ENCODE measurements around the gene SOHLH1. TPM values are rescaled to one million over a fixed set of nuclear protein-coding genes. Genes with fewer than 3 reads are reported as not detected.

Gene SOHLH1
- total RNA-seq, 1 experiment from 2014 or later = not detected

GRCh38 chr9:135683401-135684034 is 15.8 kb downstream of the SOHLH1 start:
- Mint-ChIP-seq H3K36me3 (ENCODE audit: insufficient read depth, unreplicated experiment) (no peaks in the 10 kb centered on the region), H3K27ac (ENCODE audit: low read depth, unreplicated experiment) (no peak overlapping the region), H3K4me3 (ENCODE audit: unreplicated experiment) (no peak overlapping the region), H3K4me1 (ENCODE audit: insufficient read depth, unreplicated experiment) (peaks cover 4% of the 10 kb centered on the region), H3K27me3 (ENCODE audit: insufficient read depth, unreplicated experiment) (no peaks in the 10 kb centered on the region), H3K9me3 (ENCODE audit: unreplicated experiment) (no peaks in the 10 kb centered on the region)
- intact Hi-C loops (cut with micrococcal nuclease) = no loop called here
- DNase-seq (ENCODE audit: unreplicated experiment) = no peak
- BruUV-seq (replicated peaks) = no TSS peak
- TF ChIP-seq CTCF (IDR thresholded peaks at IDR 0.05; ENCODE audit: unreplicated experiment) = no peak
- ChIA-PET POLR2A (no interaction called here), CTCF (no interaction called here)

GRCh38 chr9:135681161-135681560 is 18.1 kb downstream of the SOHLH1 start:
- H3K27ac Mint-ChIP-seq (ENCODE audit: low read depth, unreplicated experiment) = no peak overlapping the region
- no peak overlapping the region for H3K4me3 Mint-ChIP-seq (ENCODE audit: unreplicated experiment)
- ChIA-PET POLR2A (no interaction called here), CTCF (no interaction called here)
- no peaks in the 10 kb centered on the region for H3K27me3 Mint-ChIP-seq (ENCODE audit: insufficient read depth, unreplicated experiment)
- TF ChIP-seq CTCF (IDR thresholded peaks at IDR 0.05; ENCODE audit: unreplicated experiment) = no peak
- intact Hi-C loops (cut with micrococcal nuclease) = no loop called here
- H3K9me3 Mint-ChIP-seq (ENCODE audit: unreplicated experiment) = no peaks in the 10 kb centered on the region
- no peaks in the 10 kb centered on the region for H3K36me3 Mint-ChIP-seq (ENCODE audit: insufficient read depth, unreplicated experiment)
- DNase-seq (ENCODE audit: unreplicated experiment) = no peak
- H3K4me1 Mint-ChIP-seq (ENCODE audit: insufficient read depth, unreplicated experiment) = peaks cover 4% of the 10 kb centered on the region
- no TSS peak for BruUV-seq (replicated peaks)

GRCh38 chr9:135680056-135680455 is 19.2 kb downstream of the SOHLH1 start:
- no peak overlapping the region for H3K4me3 Mint-ChIP-seq (ENCODE audit: unreplicated experiment)
- ChIA-PET POLR2A (no interaction called here), CTCF (no interaction called here)
- no peak for DNase-seq (ENCODE audit: unreplicated experiment)
- no peaks in the 10 kb centered on the region for H3K36me3 Mint-ChIP-seq (ENCODE audit: insufficient read depth, unreplicated experiment)
- no peaks in the 10 kb centered on the region for H3K27me3 Mint-ChIP-seq (ENCODE audit: insufficient read depth, unreplicated experiment)
- peaks cover 4% of the 10 kb centered on the region for H3K4me1 Mint-ChIP-seq (ENCODE audit: insufficient read depth, unreplicated experiment)
- H3K27ac Mint-ChIP-seq (ENCODE audit: low read depth, unreplicated experiment) = no peak overlapping the region
- TF ChIP-seq CTCF (IDR thresholded peaks at IDR 0.05; ENCODE audit: unreplicated experiment) = no peak
- intact Hi-C loops (cut with micrococcal nuclease) = no loop called here
- H3K9me3 Mint-ChIP-seq (ENCODE audit: unreplicated experiment) = no peaks in the 10 kb centered on the region
- BruUV-seq (replicated peaks) = no TSS peak

- intact Hi-C loops (cut with micrococcal nuclease) = no loop called here
- CTCF ChIA-PET = interaction anchor here (0.5 kb wide), 1 partner anchor 483 kb away, joined by 3 read pairs; no protein-coding TSS in a partner anchor
- H3K27me3 Mint-ChIP-seq (ENCODE audit: insufficient read depth, unreplicated experiment) = peaks cover 13% of the 10 kb centered on the region
- no peak for DNase-seq (ENCODE audit: unreplicated experiment)
- TF ChIP-seq CTCF (IDR thresholded peaks at IDR 0.05; ENCODE audit: unreplicated experiment) = no peak
- H3K4me3 Mint-ChIP-seq (ENCODE audit: unreplicated experiment) = no peak overlapping the region
- H3K36me3 Mint-ChIP-seq (ENCODE audit: insufficient read depth, unreplicated experiment) = no peaks in the 10 kb centered on the region
- BruUV-seq (replicated peaks) = no TSS peak
- POLR2A ChIA-PET = no interaction called here
- H3K27ac Mint-ChIP-seq (ENCODE audit: low read depth, unreplicated experiment) = no peak overlapping the region
- H3K9me3 Mint-ChIP-seq (ENCODE audit: unreplicated experiment) = no peaks in the 10 kb centered on the region
- peaks cover 4% of the 10 kb centered on the region for H3K4me1 Mint-ChIP-seq (ENCODE audit: insufficient read depth, unreplicated experiment)
Observed at GRCh38 chr9:135678236-135679017, 20.9 kb downstream of the SOHLH1 start.
